Measurements from ENCODE around the gene LHB.

LHB gene

DNA sequence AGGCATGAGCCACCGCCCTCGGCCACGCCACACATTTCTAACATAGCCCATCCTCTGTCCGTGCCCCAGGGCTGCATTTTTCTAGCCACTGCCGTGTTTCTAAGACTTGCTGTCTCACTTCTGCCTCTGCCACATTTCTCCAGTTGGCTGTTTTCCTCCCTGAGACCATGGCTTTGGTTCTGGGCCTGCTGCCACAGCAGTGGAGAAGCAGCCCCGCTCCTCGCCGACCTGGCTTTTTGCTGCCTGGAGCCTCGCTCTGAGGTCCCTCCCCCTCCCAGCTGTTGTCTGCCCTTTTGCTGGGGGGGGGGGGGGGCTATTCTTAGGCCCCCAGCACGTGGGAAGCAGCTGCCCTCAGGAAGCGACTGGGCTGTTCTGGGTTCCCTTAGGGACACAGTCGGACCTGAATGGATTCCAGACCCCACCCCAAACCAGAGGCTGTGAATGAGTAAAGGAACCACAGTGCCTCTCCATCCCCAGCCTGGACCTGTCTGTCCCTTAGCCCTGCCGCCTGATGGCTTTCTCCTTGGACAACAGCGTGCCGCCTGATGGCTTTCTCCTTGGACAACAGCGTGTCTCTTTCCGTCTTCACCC is 27.1 kb downstream of the LHB start:
- no peak for DNase-seq (ENCODE audit: low read depth, low spot score)
- H3K4me3 ChIP-seq (ENCODE audit: low read length) = no peak overlapping the region

DNA sequence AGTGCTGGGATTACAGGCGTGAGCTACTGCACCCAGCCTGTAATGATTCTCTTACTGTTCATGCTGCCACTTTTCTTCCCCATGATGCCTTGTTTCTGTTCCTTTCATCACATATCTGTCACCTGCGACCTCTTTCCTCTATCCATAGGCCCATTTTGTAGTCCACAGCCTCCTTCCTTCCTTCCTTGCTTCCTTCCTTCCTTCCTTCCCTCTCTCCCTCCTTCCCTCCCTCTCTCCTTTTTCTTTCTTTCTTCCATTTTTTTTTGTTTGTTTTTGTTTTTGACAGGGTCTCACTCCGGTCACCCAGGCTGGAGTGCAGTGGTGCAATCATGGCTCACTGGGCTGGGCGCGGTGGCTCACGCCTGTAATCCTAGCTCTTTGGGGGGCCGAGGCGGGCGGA is 28.0 kb downstream of the LHB start:
- DNase-seq (ENCODE audit: low read depth, low spot score) = no peak
- H3K4me3 ChIP-seq (ENCODE audit: low read length) = no peak overlapping the region

DNA sequence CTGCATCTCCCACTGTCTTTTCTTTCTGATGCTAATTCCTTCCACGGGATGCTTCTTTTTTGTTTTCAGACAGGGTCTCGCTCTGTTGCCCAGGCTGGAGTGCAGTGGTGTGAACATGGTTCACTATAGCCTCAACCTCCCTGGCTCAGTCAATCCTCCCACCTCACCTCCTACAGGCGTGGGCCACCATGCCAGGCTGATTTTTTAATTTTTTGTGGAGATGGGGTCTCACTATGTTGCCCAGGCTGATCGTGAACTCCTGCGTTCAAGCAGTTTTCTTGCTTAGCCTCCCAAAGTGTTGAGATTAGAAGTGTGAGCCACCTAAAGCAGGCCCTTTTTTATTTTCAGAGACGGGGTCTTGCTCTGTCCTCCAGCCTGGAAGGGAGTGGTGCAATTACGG is 28.6 kb downstream of the LHB start:
- H3K4me3 ChIP-seq (ENCODE audit: low read length) = no peak overlapping the region
- DNase-seq (ENCODE audit: low read depth, low spot score) = no peak

GRCh38 chr19:48987323-48987722 is 29.6 kb downstream of the LHB start:
- no peak for DNase-seq (ENCODE audit: low read depth, low spot score)
- no peak overlapping the region for H3K4me3 ChIP-seq (ENCODE audit: low read length)

GRCh38 chr19:48986211-48986610 is 30.7 kb downstream of the LHB start:
- DNase-seq (ENCODE audit: low read depth, low spot score) = no peak

GRCh38 chr19:48985711-48986110 is 31.2 kb downstream of the LHB start:
- no peak for DNase-seq (ENCODE audit: low read depth, low spot score)
- H3K4me3 ChIP-seq (ENCODE audit: low read length) = no peak overlapping the region

More at GRCh38 chr19:48986211-48986610, 30.7 kb downstream of the LHB start:
- no peak overlapping the region for H3K4me3 ChIP-seq (ENCODE audit: low read length)

DNA sequence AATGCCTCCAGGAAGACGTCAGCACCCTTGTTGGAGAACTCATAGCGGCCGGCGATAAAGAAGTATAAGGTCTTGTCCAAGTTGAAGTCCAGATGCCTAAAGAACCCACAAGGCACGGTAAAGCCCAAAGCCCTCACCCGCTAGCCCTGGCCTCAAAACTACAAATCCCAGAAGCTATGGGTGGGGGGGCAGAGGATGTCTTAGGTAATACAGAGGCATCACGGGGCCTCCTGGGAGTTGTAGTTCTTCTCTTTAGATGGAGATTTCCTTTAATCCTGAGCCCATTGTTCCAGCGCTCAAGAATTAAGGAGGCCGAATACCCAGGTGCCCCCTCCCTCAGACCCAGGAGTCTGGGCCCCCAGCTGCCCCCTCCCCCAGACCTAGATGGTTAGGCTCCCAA is 34.6 kb downstream of the LHB start:
- DNase-seq (ENCODE audit: low read depth, low spot score) = no peak
- no peak overlapping the region for H3K4me3 ChIP-seq (ENCODE audit: low read length)

- DNase-seq (ENCODE audit: low read depth, low spot score) = no peak
- no peak overlapping the region for H3K4me3 ChIP-seq (ENCODE audit: low read length)
Measured at GRCh38 chr19:48977061-48977460, 39.8 kb downstream of the LHB start.

GRCh38 chr19:48975947-48976847 is 40.7 kb downstream of the LHB start:
- no peak overlapping the region for H3K4me3 ChIP-seq (ENCODE audit: low read length)
- peak; percentile 45 for DNase-seq (ENCODE audit: low read depth, low spot score)

GRCh38 chr19:48970923-48971395 is 45.9 kb downstream of the LHB start:
- H3K4me3 ChIP-seq (ENCODE audit: low read length) = no peak overlapping the region
- DNase-seq (ENCODE audit: low read depth, low spot score) = peak; percentile 70

- H3K4me3 ChIP-seq (ENCODE audit: low read length) = no peak overlapping the region
- DNase-seq (ENCODE audit: low read depth, low spot score) = no peak
Measured at GRCh38 chr19:48970139-48970766, 46.6 kb downstream of the LHB start.

- peak; percentile 85 for DNase-seq (ENCODE audit: low read depth, low spot score)
Measured at GRCh38 chr19:48969276-48970138, 47.4 kb downstream of the LHB start.

GRCh38 chr19:48968813-48969218 is 48.1 kb downstream of the LHB start:
- H3K4me3 ChIP-seq (ENCODE audit: low read length) = no peak overlapping the region
- DNase-seq (ENCODE audit: low read depth, low spot score) = no peak

More at GRCh38 chr19:48969276-48970138, 47.4 kb downstream of the LHB start:
- no peak overlapping the region for H3K4me3 ChIP-seq (ENCODE audit: low read length)

GRCh38 chr19:48968179-48968661 is 48.7 kb downstream of the LHB start:
- no peak for DNase-seq (ENCODE audit: low read depth, low spot score)
- H3K4me3 ChIP-seq (ENCODE audit: low read length) = no peak overlapping the region

DNA sequence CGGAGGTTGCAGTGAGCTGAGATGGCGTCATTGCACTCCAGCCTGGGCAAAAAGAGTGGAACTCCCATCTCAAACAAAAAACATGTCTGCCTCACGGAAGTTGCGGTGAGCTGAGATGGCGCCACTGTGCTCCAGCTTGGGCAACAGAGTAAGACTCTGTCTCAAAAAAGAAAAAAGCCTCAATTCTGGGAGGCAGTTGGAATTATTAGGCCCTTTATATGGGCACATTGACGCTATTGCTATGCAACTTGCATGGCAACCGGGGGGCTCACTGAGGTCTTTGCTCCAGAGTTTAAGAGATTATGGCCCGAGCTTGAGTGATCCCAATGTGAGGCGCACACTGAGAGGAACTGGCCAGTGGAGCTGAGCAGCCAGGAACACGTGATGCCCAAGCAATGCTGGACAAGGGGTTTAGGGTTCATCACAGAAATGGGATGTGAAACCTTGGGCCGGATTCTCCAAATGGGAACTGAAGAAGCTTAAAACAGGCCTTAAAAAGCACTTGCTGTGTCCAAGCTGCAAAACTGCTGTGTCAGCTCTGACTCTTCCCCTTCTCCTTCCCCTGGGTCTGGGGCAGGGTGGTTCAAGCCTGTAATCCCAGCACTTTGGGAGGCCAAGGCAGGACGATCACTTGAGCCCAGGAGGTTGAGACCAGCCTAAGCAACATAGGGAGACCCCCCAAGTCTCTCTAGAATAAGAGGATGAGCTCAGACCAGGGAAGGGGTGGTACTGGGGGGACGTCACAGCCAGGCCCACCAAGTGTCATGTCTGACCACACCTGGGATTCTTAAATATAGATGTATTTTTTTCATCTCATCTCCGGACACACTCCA is 49.3 kb downstream of the LHB start:
- H3K4me3 ChIP-seq (ENCODE audit: low read length) = no peak overlapping the region

GRCh38 chr19:48966541-48967345 is 50.1 kb downstream of the LHB start:
- no peak for DNase-seq (ENCODE audit: low read depth, low spot score)
- H3K4me3 ChIP-seq (ENCODE audit: low read length) = peak overlapping the region; percentile 78

More for the DNA sequence above, 49.3 kb downstream of the LHB start:
- DNase-seq (ENCODE audit: low read depth, low spot score) = no peak

Data from Jurkat, Clone E6-1 (cell line).